ENCODE results near the gene FAM83B. TPM values are rescaled to one million over a fixed set of nuclear protein-coding genes. Genes with fewer than 3 reads are reported as not detected.

Gene FAM83B
- total and polyA plus RNA-seq, 2 of the 13 experiments (the other 11 are each of a cell fraction or from before 2014, with no cell fraction given): not detected

DNA sequence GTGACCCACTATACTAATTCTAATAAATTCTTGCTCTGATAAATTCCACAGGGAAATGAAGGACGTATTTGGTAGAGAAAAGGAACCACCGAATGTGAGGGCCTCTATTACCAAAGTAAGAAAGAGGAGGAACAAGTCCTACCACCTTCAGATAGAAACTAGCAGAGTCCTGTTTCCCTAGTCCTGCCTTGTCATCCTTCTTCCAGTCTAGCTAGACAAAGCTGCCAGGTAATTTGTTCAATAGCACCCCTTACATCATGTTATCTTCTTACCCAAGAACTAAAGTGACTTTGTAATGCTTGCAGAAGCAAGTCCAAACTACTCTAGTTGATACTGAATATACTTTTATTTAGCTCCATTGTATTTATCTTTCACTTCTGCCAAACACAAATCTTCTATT, 29.3 kb upstream of the FAM83B start (continued):
- TF ChIP-seq, protein P1, sequence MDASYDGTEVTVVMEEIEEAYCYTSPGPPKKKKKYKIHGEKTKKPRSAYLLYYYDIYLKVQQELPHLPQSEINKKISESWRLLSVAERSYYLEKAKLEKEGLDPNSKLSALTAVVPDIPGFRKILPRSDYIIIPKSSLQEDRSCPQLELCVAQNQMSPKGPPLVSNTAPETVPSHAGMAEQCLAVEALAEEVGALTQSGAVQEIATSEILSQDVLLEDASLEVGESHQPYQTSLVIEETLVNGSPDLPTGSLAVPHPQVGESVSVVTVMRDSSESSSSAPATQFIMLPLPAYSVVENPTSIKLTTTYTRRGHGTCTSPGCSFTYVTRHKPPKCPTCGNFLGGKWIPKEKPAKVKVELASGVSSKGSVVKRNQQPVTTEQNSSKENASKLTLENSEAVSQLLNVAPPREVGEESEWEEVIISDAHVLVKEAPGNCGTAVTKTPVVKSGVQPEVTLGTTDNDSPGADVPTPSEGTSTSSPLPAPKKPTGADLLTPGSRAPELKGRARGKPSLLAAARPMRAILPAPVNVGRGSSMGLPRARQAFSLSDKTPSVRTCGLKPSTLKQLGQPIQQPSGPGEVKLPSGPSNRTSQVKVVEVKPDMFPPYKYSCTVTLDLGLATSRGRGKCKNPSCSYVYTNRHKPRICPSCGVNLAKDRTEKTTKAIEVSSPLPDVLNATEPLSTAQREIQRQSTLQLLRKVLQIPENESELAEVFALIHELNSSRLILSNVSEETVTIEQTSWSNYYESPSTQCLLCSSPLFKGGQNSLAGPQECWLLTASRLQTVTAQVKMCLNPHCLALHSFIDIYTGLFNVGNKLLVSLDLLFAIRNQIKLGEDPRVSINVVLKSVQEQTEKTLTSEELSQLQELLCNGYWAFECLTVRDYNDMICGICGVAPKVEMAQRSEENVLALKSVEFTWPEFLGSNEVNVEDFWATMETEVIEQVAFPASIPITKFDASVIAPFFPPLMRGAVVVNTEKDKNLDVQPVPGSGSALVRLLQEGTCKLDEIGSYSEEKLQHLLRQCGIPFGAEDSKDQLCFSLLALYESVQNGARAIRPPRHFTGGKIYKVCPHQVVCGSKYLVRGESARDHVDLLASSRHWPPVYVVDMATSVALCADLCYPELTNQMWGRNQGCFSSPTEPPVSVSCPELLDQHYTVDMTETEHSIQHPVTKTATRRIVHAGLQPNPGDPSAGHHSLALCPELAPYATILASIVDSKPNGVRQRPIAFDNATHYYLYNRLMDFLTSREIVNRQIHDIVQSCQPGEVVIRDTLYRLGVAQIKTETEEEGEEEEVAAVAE (CRISPR knock-in tag; IDR thresholded peaks at IDR 0.05; ENCODE audit: borderline replicate concordance): no peak
- TF ChIP-seq, protein P2, sequence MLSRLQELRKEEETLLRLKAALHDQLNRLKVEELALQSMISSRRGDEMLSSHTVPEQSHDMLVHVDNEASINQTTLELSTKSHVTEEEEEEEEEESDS (CRISPR knock-in tag; IDR thresholded peaks at IDR 0.05; ENCODE audit: borderline replicate concordance): no peak
- no peak for TF ChIP-seq PHF21A (CRISPR knock-in tag; IDR thresholded peaks at IDR 0.05)
- no peak for TF ChIP-seq ZBTB8A (CRISPR knock-in tag; IDR thresholded peaks at IDR 0.05; ENCODE audit: borderline replicate concordance, low read depth)
- TF ChIP-seq HNRNPUL1 (IDR thresholded peaks at IDR 0.05; ENCODE audit: low read depth, low read length): no peak
- TF ChIP-seq, protein P3, sequence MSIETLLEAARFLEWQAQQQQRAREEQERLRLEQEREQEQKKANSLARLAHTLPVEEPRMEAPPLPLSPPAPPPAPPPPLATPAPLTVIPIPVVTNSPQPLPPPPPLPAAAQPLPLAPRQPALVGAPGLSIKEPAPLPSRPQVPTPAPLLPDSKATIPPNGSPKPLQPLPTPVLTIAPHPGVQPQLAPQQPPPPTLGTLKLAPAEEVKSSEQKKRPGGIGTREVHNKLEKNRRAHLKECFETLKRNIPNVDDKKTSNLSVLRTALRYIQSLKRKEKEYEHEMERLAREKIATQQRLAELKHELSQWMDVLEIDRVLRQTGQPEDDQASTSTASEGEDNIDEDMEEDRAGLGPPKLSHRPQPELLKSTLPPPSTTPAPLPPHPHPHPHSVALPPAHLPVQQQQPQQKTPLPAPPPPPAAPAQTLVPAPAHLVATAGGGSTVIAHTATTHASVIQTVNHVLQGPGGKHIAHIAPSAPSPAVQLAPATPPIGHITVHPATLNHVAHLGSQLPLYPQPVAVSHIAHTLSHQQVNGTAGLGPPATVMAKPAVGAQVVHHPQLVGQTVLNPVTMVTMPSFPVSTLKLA (IDR thresholded peaks at IDR 0.05): no peak
- TF ChIP-seq ZNF75D (CRISPR knock-in tag; IDR thresholded peaks at IDR 0.05; ENCODE audit: borderline replicate concordance): no peak
- TF ChIP-seq, protein P4, sequence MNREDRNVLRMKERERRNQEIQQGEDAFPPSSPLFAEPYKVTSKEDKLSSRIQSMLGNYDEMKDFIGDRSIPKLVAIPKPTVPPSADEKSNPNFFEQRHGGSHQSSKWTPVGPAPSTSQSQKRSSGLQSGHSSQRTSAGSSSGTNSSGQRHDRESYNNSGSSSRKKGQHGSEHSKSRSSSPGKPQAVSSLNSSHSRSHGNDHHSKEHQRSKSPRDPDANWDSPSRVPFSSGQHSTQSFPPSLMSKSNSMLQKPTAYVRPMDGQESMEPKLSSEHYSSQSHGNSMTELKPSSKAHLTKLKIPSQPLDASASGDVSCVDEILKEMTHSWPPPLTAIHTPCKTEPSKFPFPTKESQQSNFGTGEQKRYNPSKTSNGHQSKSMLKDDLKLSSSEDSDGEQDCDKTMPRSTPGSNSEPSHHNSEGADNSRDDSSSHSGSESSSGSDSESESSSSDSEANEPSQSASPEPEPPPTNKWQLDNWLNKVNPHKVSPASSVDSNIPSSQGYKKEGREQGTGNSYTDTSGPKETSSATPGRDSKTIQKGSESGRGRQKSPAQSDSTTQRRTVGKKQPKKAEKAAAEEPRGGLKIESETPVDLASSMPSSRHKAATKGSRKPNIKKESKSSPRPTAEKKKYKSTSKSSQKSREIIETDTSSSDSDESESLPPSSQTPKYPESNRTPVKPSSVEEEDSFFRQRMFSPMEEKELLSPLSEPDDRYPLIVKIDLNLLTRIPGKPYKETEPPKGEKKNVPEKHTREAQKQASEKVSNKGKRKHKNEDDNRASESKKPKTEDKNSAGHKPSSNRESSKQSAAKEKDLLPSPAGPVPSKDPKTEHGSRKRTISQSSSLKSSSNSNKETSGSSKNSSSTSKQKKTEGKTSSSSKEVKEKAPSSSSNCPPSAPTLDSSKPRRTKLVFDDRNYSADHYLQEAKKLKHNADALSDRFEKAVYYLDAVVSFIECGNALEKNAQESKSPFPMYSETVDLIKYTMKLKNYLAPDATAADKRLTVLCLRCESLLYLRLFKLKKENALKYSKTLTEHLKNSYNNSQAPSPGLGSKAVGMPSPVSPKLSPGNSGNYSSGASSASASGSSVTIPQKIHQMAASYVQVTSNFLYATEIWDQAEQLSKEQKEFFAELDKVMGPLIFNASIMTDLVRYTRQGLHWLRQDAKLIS (CRISPR knock-in tag; IDR thresholded peaks at IDR 0.05): no peak
- TF ChIP-seq ZNF329 (CRISPR knock-in tag; IDR thresholded peaks at IDR 0.05; ENCODE audit: low read depth): no peak
- TF ChIP-seq ZNF713 (CRISPR knock-in tag; IDR thresholded peaks at IDR 0.05): no peak
- no peak for TF ChIP-seq SAFB2 (CRISPR knock-in tag; IDR thresholded peaks at IDR 0.05; ENCODE audit: borderline replicate concordance, low read depth)

All from HepG2 (cell line).